Activated naive CD8-positive, alpha-beta T cell treated with anti-CD3 and anti-CD28 coated beads for 36 hours (primary cell): ENCODE results near the gene ACTR1B. TPM values are rescaled to one million over a fixed set of nuclear protein-coding genes. Genes with fewer than 3 reads are reported as not detected.
A peak's percentile ranks its signal among the peaks of the same experiment; 100 is the strongest.
"Not testable (repeated sequence)": the region's sequence is repeated elsewhere in the genome, so short reads cannot be mapped to it uniquely, and the experiment has no call there.

Source experiments
- DNase-seq: peaks from one replicate; pipeline ENCODE4 v3.0.0; 2021
- H3K27ac Mint-ChIP-seq: one replicate; pipeline ENCODE4 v1.8.0; 2022; ENCODE audit warnings: mild to moderate bottlenecking, moderate library complexity, mixed read lengths
- H3K27me3 Mint-ChIP-seq: one replicate; pipeline ENCODE4 v1.8.0; 2022; ENCODE audit warnings: mild to moderate bottlenecking, mixed read lengths
- H3K36me3 Mint-ChIP-seq: one replicate; pipeline ENCODE4 v1.8.0; 2021; ENCODE audit warnings: mild to moderate bottlenecking, mixed read lengths
- H3K4me1 Mint-ChIP-seq: one replicate; pipeline ENCODE4 v1.8.0; 2021; ENCODE audit warnings: mixed read lengths
- H3K4me3 Mint-ChIP-seq: one replicate; pipeline ENCODE4 v1.8.0; 2022; ENCODE audit warnings: mild to moderate bottlenecking, moderate library complexity, mixed read lengths
- H3K9me3 Mint-ChIP-seq: one replicate; pipeline ENCODE4 v1.8.0; 2022; ENCODE audit warnings: mixed read lengths
- total RNA-seq, 2 experiments: library from RNA; stranded (reverse); gene quantifications; one replicate each; pipeline ENCODE4 v1.2.3, GENCODE V29; 2021

The ACTR1B gene
- total RNA-seq, 2 experiments from 2014 or later, result 85.4 to 89.6 TPM

DNA sequence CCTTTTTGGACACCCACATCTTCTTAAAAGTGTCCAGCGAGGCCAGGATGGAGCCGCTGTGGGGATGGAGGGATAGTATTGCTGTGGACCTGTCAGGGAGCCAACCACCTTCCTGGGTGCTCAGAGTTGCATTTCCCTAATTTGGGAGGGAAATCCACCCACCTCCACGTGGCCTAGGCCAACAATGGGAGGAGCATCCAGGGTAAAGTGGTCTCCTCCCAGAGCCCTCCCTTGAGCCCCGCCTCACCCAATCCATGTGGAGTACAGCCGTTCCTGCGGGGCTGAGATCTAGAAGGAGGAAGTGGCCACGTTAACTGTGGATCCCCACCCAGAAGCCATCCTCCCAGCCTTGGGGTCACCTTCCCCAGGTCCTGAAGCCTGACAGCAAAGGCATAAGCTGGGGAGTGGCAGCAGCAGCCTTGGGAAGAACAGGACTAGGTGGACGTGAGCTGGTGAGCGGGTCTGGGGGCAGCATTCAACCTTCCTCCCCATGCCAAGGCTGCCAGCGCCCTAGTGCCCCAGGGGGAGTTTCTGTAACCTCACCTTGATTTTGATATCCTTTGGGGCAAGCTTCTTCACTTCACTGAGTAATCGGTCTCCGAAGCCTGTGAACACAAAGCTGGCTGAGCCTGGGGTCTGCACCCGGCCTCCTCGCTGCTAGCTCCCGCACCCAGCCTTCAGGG, 6.8 kb downstream of the ACTR1B start:
- Mint-ChIP-seq H3K4me3 (no peak overlapping the region), H3K4me1 (peaks cover 13% of the 10 kb centered on the region), H3K36me3 (peaks cover 40% of the 10 kb centered on the region), H3K27ac (no peak overlapping the region), H3K9me3 (no peaks in the 10 kb centered on the region), H3K27me3 (no peaks in the 10 kb centered on the region)
- no peak for DNase-seq

DNA sequence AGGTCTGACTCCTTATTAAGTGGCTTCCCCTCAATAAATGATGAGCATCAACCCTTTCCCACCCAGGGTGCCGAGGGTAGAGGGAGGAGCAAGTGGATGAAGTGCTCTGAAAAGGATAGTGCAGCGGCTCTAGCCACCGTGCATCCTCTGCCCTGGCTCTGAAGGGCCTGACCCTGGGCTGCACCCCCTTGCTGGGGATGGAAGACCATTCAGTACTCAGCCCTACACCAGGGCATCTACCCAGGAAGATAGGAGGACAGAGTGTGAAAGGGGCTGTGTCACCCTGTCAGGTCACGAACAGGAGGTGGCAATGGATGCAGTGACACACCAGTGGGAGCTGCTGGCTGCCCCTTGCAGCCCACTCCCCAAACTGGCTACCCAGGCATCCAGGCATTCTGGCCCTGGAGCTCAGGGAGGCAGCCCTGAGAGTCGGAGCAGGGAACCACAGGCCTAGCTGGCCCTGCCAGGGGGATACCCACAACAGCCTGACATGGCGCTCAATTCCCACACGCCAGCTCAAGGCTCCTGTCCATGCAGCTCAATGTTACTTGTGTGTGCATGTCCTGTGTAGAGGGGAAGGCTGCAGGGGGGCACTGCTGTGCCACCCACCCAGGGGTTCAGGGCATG, 7.6 kb downstream of the ACTR1B start:
- Mint-ChIP-seq H3K27ac (no peak overlapping the region), H3K9me3 (no peaks in the 10 kb centered on the region), H3K4me1 (peaks cover 5% of the 10 kb centered on the region), H3K4me3 (no peak overlapping the region), H3K36me3 (peaks cover 33% of the 10 kb centered on the region), H3K27me3 (no peaks in the 10 kb centered on the region)
- DNase-seq, result no peak

GRCh38 chr2:97654791-97655190, 9.1 kb downstream of the ACTR1B start:
- no peak for DNase-seq
- Mint-ChIP-seq H3K4me3 (no peak overlapping the region), H3K9me3 (no peaks in the 10 kb centered on the region), H3K4me1 (peaks cover 3% of the 10 kb centered on the region), H3K27me3 (no peaks in the 10 kb centered on the region), H3K27ac (peak overlapping the region; percentile 2), H3K36me3 (peaks cover 31% of the 10 kb centered on the region)

DNA sequence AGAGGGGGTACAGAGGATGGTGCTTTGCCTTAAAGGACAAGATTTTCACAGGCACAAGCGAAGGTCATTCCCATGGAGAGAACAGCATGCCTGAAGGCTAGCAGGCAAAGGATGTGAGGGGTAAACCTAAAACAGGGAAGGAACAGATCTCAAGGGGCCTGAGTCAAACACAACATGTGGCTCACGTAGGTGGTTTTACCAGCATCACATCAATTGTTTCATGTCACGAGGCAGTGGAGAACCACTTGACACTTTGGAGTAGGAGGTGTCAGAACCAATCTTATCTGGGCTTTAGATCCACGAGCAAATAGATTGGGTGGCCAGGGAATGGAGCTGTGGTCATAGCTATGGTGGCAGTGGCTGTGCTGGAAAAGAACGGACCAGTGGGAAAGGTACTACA, 9.5 kb downstream of the ACTR1B start:
- Mint-ChIP-seq H3K36me3 (peaks cover 34% of the 10 kb centered on the region), H3K27me3 (no peaks in the 10 kb centered on the region), H3K4me3 (no peak overlapping the region), H3K4me1 (peaks cover 3% of the 10 kb centered on the region), H3K27ac (peak overlapping the region; percentile 4), H3K9me3 (no peaks in the 10 kb centered on the region)
- no peak for DNase-seq

- peak overlapping the region; percentile 4 for H3K27ac Mint-ChIP-seq
- peaks cover 6% of the 10 kb centered on the region for H3K4me1 Mint-ChIP-seq
- no peak for DNase-seq
- H3K4me3 Mint-ChIP-seq, result no peak overlapping the region
- peaks cover 34% of the 10 kb centered on the region for H3K36me3 Mint-ChIP-seq
- H3K9me3 Mint-ChIP-seq, result no peaks in the 10 kb centered on the region
- H3K27me3 Mint-ChIP-seq, result no peaks in the 10 kb centered on the region
These were observed 10.0 kb downstream of the ACTR1B start for GRCh38 chr2:97653874-97654273.

- Mint-ChIP-seq H3K4me1 (peaks cover 7% of the 10 kb centered on the region), H3K36me3 (peaks cover 33% of the 10 kb centered on the region), H3K27ac (no peak overlapping the region), H3K4me3 (no peak overlapping the region), H3K9me3 (no peaks in the 10 kb centered on the region), H3K27me3 (no peaks in the 10 kb centered on the region)
- DNase-seq, result no peak
These were observed 10.4 kb downstream of the ACTR1B start for GRCh38 chr2:97653473-97653872.

- H3K9me3 Mint-ChIP-seq, result no peaks in the 10 kb centered on the region
- H3K27me3 Mint-ChIP-seq, result no peaks in the 10 kb centered on the region
These were observed 12.7 kb downstream of the ACTR1B start for GRCh38 chr2:97651114-97651513.

DNA sequence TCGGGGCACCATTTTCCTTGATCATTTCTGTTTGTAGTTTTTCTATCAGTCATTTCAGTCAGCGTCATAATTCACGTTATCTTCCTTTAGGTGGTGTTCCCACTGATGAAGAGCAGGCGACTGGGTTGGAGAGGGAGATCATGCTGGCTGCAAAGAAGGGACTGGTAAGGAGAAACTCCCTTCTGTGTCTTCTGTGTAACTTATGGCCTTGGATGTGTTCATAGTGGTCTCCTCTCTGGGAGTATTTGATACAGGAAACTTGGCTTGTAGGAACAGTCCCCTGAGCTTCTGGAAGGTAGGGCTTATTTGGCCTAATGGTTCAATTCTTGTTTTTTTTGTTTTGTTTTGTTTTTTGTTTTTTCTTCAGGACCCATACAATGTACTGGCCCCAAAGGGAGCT, 16.9 kb downstream of the ACTR1B start:
- Mint-ChIP-seq H3K27me3 (no peaks in the 10 kb centered on the region), H3K27ac (peak overlapping the region; percentile 95), H3K36me3 (peaks cover 20% of the 10 kb centered on the region), H3K4me3 (peak overlapping the region; percentile 91), H3K4me1 (peaks cover 23% of the 10 kb centered on the region), H3K9me3 (no peaks in the 10 kb centered on the region)
- no peak for DNase-seq

More at GRCh38 chr2:97651114-97651513, 12.7 kb downstream of the ACTR1B start:
- peaks cover 21% of the 10 kb centered on the region for H3K4me1 Mint-ChIP-seq
- no peak for DNase-seq
- peak overlapping the region; percentile 59 for H3K27ac Mint-ChIP-seq
- peaks cover 37% of the 10 kb centered on the region for H3K36me3 Mint-ChIP-seq
- H3K4me3 Mint-ChIP-seq, result no peak overlapping the region

DNA sequence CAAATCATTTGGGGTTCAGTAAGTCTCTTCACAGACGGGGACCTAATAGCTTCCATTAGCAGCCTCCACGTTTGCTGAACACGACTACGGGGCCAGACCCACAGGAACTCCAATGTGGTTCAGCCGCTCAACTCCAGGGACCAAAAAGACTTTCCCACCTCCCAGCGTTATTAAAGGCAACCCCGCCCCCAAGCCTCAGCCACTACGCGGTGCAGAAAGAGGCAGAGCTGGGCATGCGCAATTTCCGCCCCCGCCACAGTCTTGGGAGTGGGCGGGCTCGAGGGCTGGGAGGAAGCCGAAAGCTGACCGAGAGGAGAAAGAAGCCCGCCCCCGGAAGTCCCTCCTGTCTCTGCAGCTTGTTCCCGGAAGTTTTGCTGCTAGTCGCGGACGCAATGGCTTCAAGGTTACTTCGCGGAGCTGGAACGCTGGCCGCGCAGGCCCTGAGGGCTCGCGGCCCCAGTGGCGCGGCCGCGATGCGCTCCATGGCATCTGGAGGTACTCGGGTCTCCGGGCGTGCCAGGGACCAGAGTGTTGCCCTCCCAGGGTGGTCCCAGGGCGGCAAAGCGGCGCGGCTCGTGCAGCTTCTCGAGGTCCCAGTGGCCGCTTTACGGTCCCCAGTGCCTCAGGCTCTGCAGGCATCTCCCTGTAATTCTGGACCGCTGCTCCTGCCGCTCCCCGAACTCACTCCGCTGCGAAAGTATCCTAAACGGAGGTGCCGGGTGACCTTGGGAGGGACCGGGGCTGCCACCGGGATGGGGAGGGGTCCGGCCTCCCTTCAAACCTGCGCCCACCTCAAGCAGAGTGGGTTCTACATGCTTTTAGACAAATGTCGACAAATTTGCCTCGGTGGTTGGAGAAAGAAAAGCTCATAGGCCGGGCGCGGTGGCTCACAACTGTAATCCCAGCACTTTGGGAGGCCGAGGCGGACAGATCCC, 17.9 kb downstream of the ACTR1B start, which contains the start of gene COX5B:
COX5B (plus strand) TSS at position 368 of the 935 bp plus-strand sequence; CDS start at position 393, 25 bp downstream.
- Mint-ChIP-seq H3K9me3 (no peaks in the 10 kb centered on the region), H3K27ac (peak within 1 kb of the TSS; percentile 95)
- DNase-seq, result peak; percentile 99

GRCh38 chr2:97645112-97645694, 18.6 kb downstream of the ACTR1B start:
- DNase-seq, result no peak
- Mint-ChIP-seq H3K27me3 (no peaks in the 10 kb centered on the region), H3K36me3 (peaks cover 20% of the 10 kb centered on the region), H3K4me3 (peak overlapping the region; percentile 91), H3K9me3 (no peaks in the 10 kb centered on the region), H3K27ac (peak overlapping the region; percentile 95), H3K4me1 (peaks cover 23% of the 10 kb centered on the region)

More for the DNA sequence above, 17.9 kb downstream of the ACTR1B start, which contains the start of gene COX5B:
- Mint-ChIP-seq H3K4me1 (peaks cover 23% of the 10 kb centered on the region), H3K27me3 (no peaks in the 10 kb centered on the region), H3K36me3 (peaks cover 20% of the 10 kb centered on the region), H3K4me3 (peak within 1 kb of the TSS; percentile 91)

DNA sequence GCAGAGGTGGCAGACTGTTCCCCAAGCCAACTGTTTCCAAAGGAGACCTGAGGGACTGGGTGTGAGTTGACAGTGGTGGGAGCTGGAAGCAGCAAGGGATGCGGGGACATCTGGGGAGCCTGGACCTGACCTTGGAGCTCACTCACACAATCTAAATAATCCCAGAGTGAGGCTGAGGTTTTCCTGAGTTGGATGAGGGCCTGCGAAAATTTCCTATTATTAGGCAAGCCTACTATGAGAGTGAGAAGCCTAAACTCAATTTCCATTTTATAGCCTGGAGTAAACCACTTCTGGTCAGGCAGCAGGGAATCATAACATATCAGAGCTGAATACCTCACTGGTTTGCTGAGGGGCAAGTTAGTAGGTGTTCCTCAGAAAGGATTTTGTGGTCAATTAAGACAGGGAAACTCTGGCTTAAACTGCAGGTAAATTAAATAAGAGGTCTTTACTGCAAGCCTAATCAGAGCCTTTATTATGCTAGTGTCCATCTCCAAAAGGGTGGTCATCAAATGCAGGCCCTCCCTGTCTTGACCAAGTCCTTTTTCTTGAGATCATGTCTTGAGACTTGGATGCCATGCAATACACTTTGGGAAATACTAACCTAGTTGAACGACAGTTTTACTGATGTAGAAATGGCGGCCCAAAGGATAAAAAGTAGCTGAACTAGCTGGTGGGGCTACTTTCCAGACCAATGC, 19.7 kb downstream of the ACTR1B start:
- H3K27me3 Mint-ChIP-seq, result no peaks in the 10 kb centered on the region
- H3K4me3 Mint-ChIP-seq, result no peak overlapping the region

GRCh38 chr2:97626049-97626430, 37.8 kb downstream of the ACTR1B start:
- not testable (repeated sequence) for H3K27me3 Mint-ChIP-seq, H3K4me1 Mint-ChIP-seq, H3K4me3 Mint-ChIP-seq, DNase-seq, H3K36me3 Mint-ChIP-seq, H3K9me3 Mint-ChIP-seq, H3K27ac Mint-ChIP-seq

More for the DNA sequence above, 19.7 kb downstream of the ACTR1B start:
- peaks cover 14% of the 10 kb centered on the region for H3K36me3 Mint-ChIP-seq
- H3K9me3 Mint-ChIP-seq, result no peaks in the 10 kb centered on the region
- H3K27ac Mint-ChIP-seq, result no peak overlapping the region
- no peak for DNase-seq
- peaks cover 22% of the 10 kb centered on the region for H3K4me1 Mint-ChIP-seq

- H3K9me3 Mint-ChIP-seq, H3K4me3 Mint-ChIP-seq, H3K27ac Mint-ChIP-seq, DNase-seq, H3K4me1 Mint-ChIP-seq, H3K36me3 Mint-ChIP-seq, H3K27me3 Mint-ChIP-seq: not testable (repeated sequence)
These were observed 38.3 kb downstream of the ACTR1B start for GRCh38 chr2:97625354-97626048.

GRCh38 chr2:97622976-97623375, 40.9 kb downstream of the ACTR1B start:
- DNase-seq, H3K4me3 Mint-ChIP-seq, H3K9me3 Mint-ChIP-seq, H3K4me1 Mint-ChIP-seq, H3K27ac Mint-ChIP-seq, H3K36me3 Mint-ChIP-seq, H3K27me3 Mint-ChIP-seq: not testable (repeated sequence)
